GM18517 (cell line): ENCODE results near the gene ADH5.
"Not testable (repeated sequence)": the region's sequence is repeated elsewhere in the genome, so short reads cannot be mapped to it uniquely, and the experiment has no call there.

Experiments
- ATAC-seq: cut with Tn5 transposase; IDR thresholded peaks from one replicate; pipeline ENCODE4 v1.9.1; 2021; ENCODE audit warnings: mild to moderate bottlenecking, moderate library complexity; ENCODE audit not compliant: unreplicated experiment

ADH5 gene

DNA sequence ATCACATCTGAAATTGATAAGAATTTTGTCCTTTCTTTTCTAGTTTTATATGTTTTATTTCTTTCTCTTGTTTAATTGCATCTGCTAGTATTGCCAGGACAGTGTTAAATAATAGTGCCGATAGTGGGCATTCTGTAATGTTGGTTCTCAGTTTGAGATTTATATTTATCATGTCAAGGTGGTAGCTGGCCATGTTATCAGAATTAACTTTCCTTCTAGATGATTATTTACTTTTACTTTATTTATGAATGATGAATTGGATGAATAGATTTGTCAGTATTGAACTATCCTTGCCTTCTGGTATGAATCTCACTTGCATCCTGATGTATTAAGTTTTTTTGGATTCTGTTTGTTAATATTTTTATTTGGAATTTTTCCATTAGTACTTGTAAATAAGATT is 50.4 kb downstream of the ADH5 start:
- no peak for ATAC-seq

DNA sequence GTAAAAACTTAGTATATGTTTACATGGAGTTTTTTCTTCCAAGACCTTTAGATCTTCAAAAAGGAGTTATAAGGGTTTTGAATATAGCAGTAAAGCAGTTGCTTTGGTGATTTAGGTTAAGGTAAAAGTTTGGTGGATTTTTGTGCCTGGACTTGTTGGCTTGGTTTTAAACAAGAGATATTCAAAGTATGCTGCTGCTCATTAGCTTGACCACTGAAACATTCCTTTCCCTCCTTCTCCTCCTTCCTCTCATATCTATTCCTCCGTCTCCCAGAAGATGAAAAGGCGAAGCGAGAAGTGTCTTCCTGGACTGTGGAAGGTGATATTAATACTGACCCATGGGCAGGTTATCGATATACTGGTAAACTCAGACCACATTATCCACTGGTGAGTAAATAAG is 54.6 kb downstream of the ADH5 start:
- ATAC-seq, result no peak

- no peak for ATAC-seq
These were observed 58.7 kb downstream of the ADH5 start for GRCh38 chr4:99029852-99030251.

DNA sequence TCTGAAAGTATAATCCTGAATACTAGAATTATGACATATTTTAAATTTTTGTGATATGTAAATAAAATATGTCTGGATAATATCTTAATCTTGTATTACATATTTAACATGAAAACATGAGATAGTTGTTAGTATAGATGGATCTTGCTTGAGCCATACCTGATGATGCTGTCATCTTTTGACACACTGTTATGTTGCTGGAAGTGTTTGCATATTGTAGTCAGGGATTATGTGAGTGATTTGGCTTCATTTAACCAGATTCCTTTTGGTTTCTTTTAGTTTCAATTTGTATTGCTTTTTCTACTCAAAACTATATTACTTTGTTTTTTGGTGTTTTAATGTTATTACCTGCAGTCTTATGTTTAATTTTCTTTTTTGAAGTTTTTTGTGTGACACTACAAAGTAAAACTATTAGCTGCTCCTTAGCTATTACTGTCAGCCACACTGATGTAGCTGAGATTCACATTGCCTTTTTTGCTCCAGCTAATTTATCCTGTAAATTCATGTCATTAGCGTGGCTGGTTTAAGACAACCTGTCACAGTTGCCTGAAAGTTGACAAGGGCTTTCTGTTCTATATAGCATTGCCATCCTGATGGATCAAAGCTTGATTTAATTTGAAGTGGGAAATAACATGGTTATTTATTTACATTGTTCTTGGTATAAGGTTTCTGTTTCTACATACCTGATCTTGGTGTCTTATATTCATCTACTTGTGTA is 59.4 kb downstream of the ADH5 start:
- ATAC-seq, result peak; percentile 50

DNA sequence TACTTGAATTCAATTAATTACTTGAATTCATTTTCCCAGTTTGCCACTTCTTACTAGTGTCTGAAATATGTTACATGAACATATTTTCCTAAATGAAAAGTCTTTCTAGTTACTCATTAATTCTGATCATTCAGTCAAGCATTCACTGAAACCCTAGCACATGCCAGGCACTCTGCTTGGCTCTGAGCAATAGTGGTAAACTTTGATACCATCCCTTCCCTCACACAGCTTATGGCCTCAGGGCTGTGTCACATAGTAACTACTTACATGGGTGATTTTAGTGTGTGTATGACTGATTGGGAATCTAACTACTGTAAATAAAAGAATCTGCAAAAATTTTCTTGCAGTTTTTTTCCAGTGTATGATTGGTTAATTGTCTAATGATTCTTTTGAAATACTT is 60.4 kb downstream of the ADH5 start:
- ATAC-seq, result peak; percentile 63

GRCh38 chr4:99027304-99027703 is 61.3 kb downstream of the ADH5 start:
- no peak for ATAC-seq

GRCh38 chr4:99025506-99025905 is 63.1 kb downstream of the ADH5 start:
- no peak for ATAC-seq

GRCh38 chr4:99024481-99025275 is 63.9 kb downstream of the ADH5 start:
- no peak for ATAC-seq

GRCh38 chr4:99023800-99024251 is 64.8 kb downstream of the ADH5 start:
- not testable (repeated sequence) for ATAC-seq

DNA sequence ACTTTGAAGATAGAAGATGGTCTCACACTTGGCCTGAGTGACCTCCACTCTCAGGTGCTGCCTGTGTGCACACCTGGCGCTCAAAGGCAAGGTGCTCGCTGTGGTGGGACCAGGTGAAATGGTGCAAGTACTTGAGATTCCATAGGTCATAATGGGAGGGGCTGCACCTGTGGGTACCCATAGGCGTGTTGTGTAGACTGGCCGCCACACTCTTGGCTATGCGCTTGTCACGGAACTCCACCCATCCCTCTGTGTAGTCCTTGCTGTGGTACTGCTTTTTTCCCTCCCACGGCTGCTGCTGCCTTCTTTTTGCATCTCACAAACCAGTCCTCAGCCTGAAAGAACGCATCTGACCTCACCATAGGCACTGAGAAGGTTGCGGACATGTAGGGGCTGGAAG is 66.0 kb downstream of the ADH5 start:
- ATAC-seq, result no peak

DNA sequence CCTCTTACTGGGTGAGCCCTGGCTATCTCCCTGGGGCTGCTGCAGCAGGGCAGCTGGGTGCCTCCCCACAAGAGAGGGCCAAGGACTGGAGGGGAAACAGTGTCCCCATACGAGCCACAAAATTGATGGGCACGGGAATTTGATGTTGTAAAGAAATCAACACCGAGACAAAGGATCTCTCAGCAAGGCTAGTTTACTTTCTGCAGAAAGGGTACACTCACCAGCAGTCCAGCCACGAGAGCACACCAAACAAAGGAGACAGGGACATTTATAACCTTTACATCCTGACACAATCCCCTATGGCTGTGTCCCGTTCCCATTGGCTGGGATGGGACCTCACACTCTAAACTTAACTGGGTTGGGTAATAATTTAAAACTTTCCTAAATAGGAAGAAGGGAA is 67.2 kb downstream of the ADH5 start:
- no peak for ATAC-seq
